ENCODE results near the gene RAB42. TPM values are rescaled to one million over a fixed set of nuclear protein-coding genes. Genes with fewer than 3 reads are reported as not detected.

Gene RAB42
- total and polyA plus RNA-seq, 2 of the 8 experiments (the other 6 are each of a cell fraction or from before 2014, with no cell fraction given), result 12.5 to 16.6 TPM

- FAIRE-seq, result no peak
- H3K79me1 ChIP-seq (ENCODE audit: low read depth, low read length), result no peaks in the 10 kb centered on the region
- H4K20me1 ChIP-seq (replicated peaks in 1 of 2; ENCODE audit: control insufficient read depth in 1 of 2, insufficient read depth in 2 of 2, low read length in 2 of 2), result peaks cover 0 to 1% of the 10 kb centered on the region in 2 experiments
- H2BK20ac ChIP-seq (ENCODE audit: low read length), result no peak overlapping the region
- no peak overlapping the region for H3K23ac ChIP-seq (ENCODE audit: insufficient read length)
- DNase-seq (ENCODE audit: low read depth in 1 of 2, low spot score in 2 of 2), result no peak
- H3K18ac ChIP-seq (ENCODE audit: extremely low read depth, low read length), result no peak overlapping the region
- H3K27me3 ChIP-seq (replicated peaks in 1 of 4; ENCODE audit: control insufficient read depth in 3 of 4, extremely low read depth in 1 of 4, insufficient read depth in 3 of 4, low read length in 3 of 4), result no peaks in the 10 kb centered on the region
- H3K79me2 ChIP-seq (ENCODE audit: control insufficient read depth in 1 of 2, insufficient read depth in 2 of 2, low read length in 2 of 2), result no peaks in the 10 kb centered on the region
- ChIA-PET POLR2A (ENCODE audit: partially characterized antibody) (interaction anchor here (0.7 to 29.3 kb wide), 8 partner anchors 4 to 910 kb away, joined by 3 to 552 read pairs (median 4); partner anchors contain the start of gene TRNAU1AP), CTCF (ENCODE audit: partially characterized antibody) (interaction anchor here (0.6 to 2.4 kb wide), 9 partner anchors 11 to 346 kb away, joined by 3 to 9 read pairs (median 3); no protein-coding TSS in a partner anchor)
- peaks cover 22 to 57% (median 48%) of the 10 kb centered on the region in 4 experiments for H3K36me3 ChIP-seq (ENCODE audit: control insufficient read depth in 2 of 4, insufficient read depth in 4 of 4, low read length in 3 of 4)
- no peak overlapping the region for H4K8ac ChIP-seq (ENCODE audit: extremely low read depth, insufficient read depth, low read length)
- H3K9ac ChIP-seq (replicated peaks in 1 of 4; ENCODE audit: extremely low read depth in 1 of 4, low read depth in 3 of 4, low read length in 3 of 4), result no peak overlapping the region
- H3K4me3 ChIP-seq (ENCODE audit: extremely low read depth in 1 of 4, insufficient read depth in 2 of 4, low read depth in 3 of 4, low read length in 4 of 4), result no peak overlapping the region
- no peak overlapping the region for H3K27ac ChIP-seq (ENCODE audit: low read depth, low read length)
- no peak overlapping the region for H2BK15ac ChIP-seq (ENCODE audit: low read length)
- no peak overlapping the region for H3K56ac ChIP-seq (replicated peaks; ENCODE audit: insufficient read length, low read depth, low read length)
- WGBS, 2 experiments (ENCODE audit: extremely low coverage in 1 of 2, insufficient coverage in 1 of 2, insufficient read length in 1 of 2, insufficient replicate concordance in 2 of 2, low coverage in 1 of 2, low lambda C conversion rate in 2 of 2, missing lambda C conversion rate in 1 of 2), result 98% methylated on average over 7 of the region's 7 CpGs; no CpG with 5 or more reads in 1 of the 2 experiments
- H3K14ac ChIP-seq (ENCODE audit: insufficient read length), result no peak overlapping the region
- H3K4ac ChIP-seq (replicated peaks; ENCODE audit: insufficient read length, low read depth, low read length), result no peak overlapping the region
- H3K4me1 ChIP-seq (replicated peaks in 1 of 4; ENCODE audit: control insufficient read depth in 3 of 4, insufficient read depth in 4 of 4, low read length in 3 of 4), result no peaks in the 10 kb centered on the region
- H2BK120ac ChIP-seq (replicated peaks; ENCODE audit: low read depth, low read length), result no peak overlapping the region
- no peaks in the 10 kb centered on the region for H3K9me3 ChIP-seq (ENCODE audit: insufficient read depth in 2 of 2, low read depth in 1 of 2, low read length in 1 of 2)
- H4K91ac ChIP-seq (replicated peaks; ENCODE audit: insufficient read length, low read length), result no peak overlapping the region
- H4K5ac ChIP-seq (ENCODE audit: insufficient read length, low read depth, low read length), result no peak overlapping the region
- no peak overlapping the region for H2BK12ac ChIP-seq (ENCODE audit: low read depth, low read length)
- H2AFZ ChIP-seq (ENCODE audit: low read length), result no peak overlapping the region
- H2BK5ac ChIP-seq (ENCODE audit: low read depth, low read length), result no peak overlapping the region
- H2AK5ac ChIP-seq (ENCODE audit: low read depth, low read length), result no peak overlapping the region
- H3K23me2 ChIP-seq (ENCODE audit: low read depth, low read length), result no peaks in the 10 kb centered on the region
- H3K4me2 ChIP-seq (ENCODE audit: insufficient read depth in 1 of 2, low read depth in 2 of 2, low read length in 2 of 2), result no peak overlapping the region
- TF ChIP-seq PHF8 (conservative IDR thresholded peaks at IDR 0.05; ENCODE audit: low read depth, low read length) (no peak), CTCF (IDR thresholded peaks at IDR 0.05; ENCODE audit: control extremely low read depth in 1 of 3, insufficient read depth in 1 of 3, low read depth in 1 of 3, low read length in 3 of 3) (no peak), BRCA1 (IDR thresholded peaks at IDR 0.05; ENCODE audit: low read depth, low read length) (no peak), HDAC2 (IDR thresholded peaks at IDR 0.05; ENCODE audit: borderline replicate concordance in 1 of 2, low read depth in 2 of 2, low read length in 2 of 2) (no peak), CTBP2 (IDR thresholded peaks at IDR 0.05; ENCODE audit: borderline replicate concordance, insufficient read depth, insufficient read length, low read length) (no peak), SRF (IDR thresholded peaks at IDR 0.05; ENCODE audit: low read depth, low read length) (no peak), SP1 (IDR thresholded peaks at IDR 0.05; ENCODE audit: low read depth, low read length) (no peak), KDM4A (IDR thresholded peaks at IDR 0.05; ENCODE audit: low read depth, low read length, severe bottlenecking) (no peak), ATF2 (IDR thresholded peaks at IDR 0.05; ENCODE audit: low read length) (no peak)
Measured at GRCh38 chr1:28565040-28565439, 27.0 kb upstream of the RAB42 start.
